ENCODE results near the gene TH.

Gene TH

DNA sequence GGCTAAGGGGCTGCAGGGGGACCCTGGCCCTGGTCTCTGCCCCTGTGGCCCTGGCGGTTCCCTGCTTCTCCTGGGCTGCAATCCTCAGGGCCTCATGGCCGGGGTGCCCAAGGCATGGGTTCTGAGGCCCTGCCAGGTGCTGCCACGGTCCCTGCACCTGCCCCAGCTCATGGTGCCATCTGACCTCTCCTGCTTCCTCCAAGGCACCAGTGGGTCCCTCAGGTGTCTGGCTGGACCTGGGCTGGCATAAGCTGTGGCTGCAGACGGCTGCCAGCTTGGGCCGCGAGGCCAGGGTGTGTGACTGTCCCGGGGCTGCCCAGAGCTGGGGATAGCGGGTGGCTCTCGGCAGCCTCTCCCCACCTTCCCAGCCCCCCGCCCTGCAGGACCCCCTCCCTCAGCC is 12.6 kb downstream of the TH start:
- no peaks in the 10 kb centered on the region for H4K20me1 ChIP-seq (ENCODE audit: control insufficient read depth, insufficient read depth, low read depth, low read length)
- H3K9me2 ChIP-seq (replicated peaks; ENCODE audit: control insufficient read depth, low read length) = no peaks in the 10 kb centered on the region
- no peak overlapping the region for H3K4me2 ChIP-seq (ENCODE audit: low read length)
- no peaks in the 10 kb centered on the region for H3F3A ChIP-seq (ENCODE audit: control insufficient read depth, insufficient read depth)
- no peaks in the 10 kb centered on the region for H3K27me3 ChIP-seq (ENCODE audit: control insufficient read depth, low read length)
- H3K36me3 ChIP-seq (ENCODE audit: control insufficient read depth, low read length) = no peaks in the 10 kb centered on the region
- H3K79me2 ChIP-seq (ENCODE audit: control insufficient read depth, low read length) = no peaks in the 10 kb centered on the region
- TF ChIP-seq EZH2phosphoT487 (IDR thresholded peaks at IDR 0.05; ENCODE audit: borderline replicate concordance, low read length) = no peak
- TF ChIP-seq, protein P1, sequence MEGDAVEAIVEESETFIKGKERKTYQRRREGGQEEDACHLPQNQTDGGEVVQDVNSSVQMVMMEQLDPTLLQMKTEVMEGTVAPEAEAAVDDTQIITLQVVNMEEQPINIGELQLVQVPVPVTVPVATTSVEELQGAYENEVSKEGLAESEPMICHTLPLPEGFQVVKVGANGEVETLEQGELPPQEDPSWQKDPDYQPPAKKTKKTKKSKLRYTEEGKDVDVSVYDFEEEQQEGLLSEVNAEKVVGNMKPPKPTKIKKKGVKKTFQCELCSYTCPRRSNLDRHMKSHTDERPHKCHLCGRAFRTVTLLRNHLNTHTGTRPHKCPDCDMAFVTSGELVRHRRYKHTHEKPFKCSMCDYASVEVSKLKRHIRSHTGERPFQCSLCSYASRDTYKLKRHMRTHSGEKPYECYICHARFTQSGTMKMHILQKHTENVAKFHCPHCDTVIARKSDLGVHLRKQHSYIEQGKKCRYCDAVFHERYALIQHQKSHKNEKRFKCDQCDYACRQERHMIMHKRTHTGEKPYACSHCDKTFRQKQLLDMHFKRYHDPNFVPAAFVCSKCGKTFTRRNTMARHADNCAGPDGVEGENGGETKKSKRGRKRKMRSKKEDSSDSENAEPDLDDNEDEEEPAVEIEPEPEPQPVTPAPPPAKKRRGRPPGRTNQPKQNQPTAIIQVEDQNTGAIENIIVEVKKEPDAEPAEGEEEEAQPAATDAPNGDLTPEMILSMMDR (IDR thresholded peaks at IDR 0.05; ENCODE audit: low read depth, low read length, poor library complexity, severe bottlenecking) = no peak
- H3K27ac ChIP-seq (ENCODE audit: low read depth, low read length) = no peak overlapping the region
- no peaks in the 10 kb centered on the region for H3K9me3 ChIP-seq (ENCODE audit: control insufficient read depth, insufficient read depth, low read length)
- H3K4me1 ChIP-seq (ENCODE audit: control insufficient read depth, low read length) = no peaks in the 10 kb centered on the region
- no peak overlapping the region for H3K4me3 ChIP-seq (ENCODE audit: low read length)

DNA sequence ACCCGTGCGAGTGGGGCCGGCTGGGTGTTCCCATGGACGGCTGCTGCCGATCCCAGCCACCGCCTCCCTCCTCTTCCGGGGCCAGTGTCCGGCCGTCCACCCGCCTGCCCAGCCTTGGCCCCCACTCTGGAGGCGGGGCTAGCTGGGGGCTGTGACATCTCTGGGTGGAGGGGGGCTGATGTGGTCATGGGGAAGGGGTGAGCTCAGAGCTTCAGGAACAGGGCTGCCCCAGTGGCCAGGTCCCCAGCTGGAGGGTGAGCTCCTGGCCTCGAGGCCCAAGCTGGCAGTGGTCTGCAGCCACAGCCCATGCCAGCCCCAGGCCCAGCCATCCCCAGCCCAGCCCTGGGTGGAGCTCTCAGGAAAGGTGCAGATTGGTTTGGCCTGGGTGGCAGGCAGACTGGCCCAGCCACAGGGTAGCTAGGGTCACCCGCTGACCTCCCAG is 13.3 kb downstream of the TH start:
- no peaks in the 10 kb centered on the region for H3K79me2 ChIP-seq (ENCODE audit: control insufficient read depth, low read length)
- H3K9me3 ChIP-seq (ENCODE audit: control insufficient read depth, insufficient read depth, low read length) = no peaks in the 10 kb centered on the region
- no peak overlapping the region for H3K27ac ChIP-seq (ENCODE audit: low read depth, low read length)
- H3K4me2 ChIP-seq (ENCODE audit: low read length) = no peak overlapping the region
- H4K20me1 ChIP-seq (ENCODE audit: control insufficient read depth, insufficient read depth, low read depth, low read length) = no peaks in the 10 kb centered on the region
- H3K36me3 ChIP-seq (ENCODE audit: control insufficient read depth, low read length) = no peaks in the 10 kb centered on the region
- H3F3A ChIP-seq (ENCODE audit: control insufficient read depth, insufficient read depth) = no peaks in the 10 kb centered on the region
- no peaks in the 10 kb centered on the region for H3K9me2 ChIP-seq (replicated peaks; ENCODE audit: control insufficient read depth, low read length)
- H3K4me1 ChIP-seq (ENCODE audit: control insufficient read depth, low read length) = no peaks in the 10 kb centered on the region
- no peak for TF ChIP-seq EZH2phosphoT487 (IDR thresholded peaks at IDR 0.05; ENCODE audit: borderline replicate concordance, low read length)
- TF ChIP-seq, protein P1 (IDR thresholded peaks at IDR 0.05; ENCODE audit: low read depth, low read length, poor library complexity, severe bottlenecking) = no peak
- H3K27me3 ChIP-seq (ENCODE audit: control insufficient read depth, low read length) = no peaks in the 10 kb centered on the region
- H3K4me3 ChIP-seq (ENCODE audit: low read length) = no peak overlapping the region

DNA sequence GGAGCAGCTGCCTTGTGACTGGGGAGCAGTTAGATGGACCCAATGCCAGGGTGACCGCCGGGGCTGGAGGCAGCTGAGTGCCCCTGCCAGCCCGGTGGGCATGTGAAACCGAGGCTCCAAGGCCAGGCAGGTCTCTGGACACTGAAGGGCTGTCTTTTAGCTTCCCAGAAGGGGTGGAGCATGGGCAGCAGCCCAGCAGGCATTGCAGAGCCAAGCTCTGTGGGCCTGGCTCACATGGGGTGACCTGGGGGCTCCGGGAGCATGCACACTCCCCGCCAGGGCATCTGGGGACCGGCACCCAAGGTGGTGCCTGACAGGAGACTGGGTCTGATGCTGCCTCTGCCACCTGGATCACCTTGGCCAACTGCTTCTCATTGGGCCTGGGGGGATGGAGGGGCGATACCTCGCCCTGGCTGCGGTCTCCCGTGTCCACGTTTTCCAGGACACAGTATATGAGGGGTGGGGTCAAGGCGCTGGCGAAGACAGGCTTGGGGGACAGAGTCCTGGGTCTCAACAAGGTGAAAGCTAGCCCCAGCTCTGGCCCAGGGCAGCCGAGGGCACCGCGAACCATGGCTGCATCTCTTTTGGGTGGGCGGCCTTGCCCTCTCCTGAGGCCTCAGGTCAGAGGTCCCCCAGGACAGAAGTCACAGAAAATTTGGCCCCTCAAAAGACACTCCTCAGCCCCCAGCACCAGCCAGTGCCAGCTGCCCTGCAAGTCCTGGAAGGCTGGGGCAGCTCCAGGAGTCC is 14.1 kb downstream of the TH start:
- no peak for TF ChIP-seq EZH2phosphoT487 (IDR thresholded peaks at IDR 0.05; ENCODE audit: borderline replicate concordance, low read length)
- TF ChIP-seq, protein P1 (IDR thresholded peaks at IDR 0.05; ENCODE audit: low read depth, low read length, poor library complexity, severe bottlenecking) = no peak

More for the DNA sequence above, 14.1 kb downstream of the TH start:
- Histone ChIP-seq H3K4me3 (ENCODE audit: low read length) (no peak overlapping the region), H3K27ac (ENCODE audit: low read depth, low read length) (no peak overlapping the region), H3K4me2 (ENCODE audit: low read length) (no peak overlapping the region), H4K20me1 (ENCODE audit: control insufficient read depth, insufficient read depth, low read depth, low read length) (no peaks in the 10 kb centered on the region), H3K4me1 (ENCODE audit: control insufficient read depth, low read length) (no peaks in the 10 kb centered on the region), H3F3A (ENCODE audit: control insufficient read depth, insufficient read depth) (no peaks in the 10 kb centered on the region), H3K36me3 (ENCODE audit: control insufficient read depth, low read length) (no peaks in the 10 kb centered on the region), H3K9me3 (ENCODE audit: control insufficient read depth, insufficient read depth, low read length) (no peaks in the 10 kb centered on the region), H3K27me3 (ENCODE audit: control insufficient read depth, low read length) (no peaks in the 10 kb centered on the region), H3K9me2 (replicated peaks; ENCODE audit: control insufficient read depth, low read length) (no peaks in the 10 kb centered on the region), H3K79me2 (ENCODE audit: control insufficient read depth, low read length) (no peaks in the 10 kb centered on the region)

Measured in DOHH2 (cell line).